RKO (cell line): ENCODE data around the gene BCL2.

Source experiments
- DNase-seq: peaks from one replicate; pipeline ENCODE4 v3.0.0-alpha.2; 2016; ENCODE audit warnings: low spot score

Gene BCL2

GRCh38 chr18:63179422-63179821 lies 140.1 kb downstream of the BCL2 start:
- no peak for DNase-seq

DNA sequence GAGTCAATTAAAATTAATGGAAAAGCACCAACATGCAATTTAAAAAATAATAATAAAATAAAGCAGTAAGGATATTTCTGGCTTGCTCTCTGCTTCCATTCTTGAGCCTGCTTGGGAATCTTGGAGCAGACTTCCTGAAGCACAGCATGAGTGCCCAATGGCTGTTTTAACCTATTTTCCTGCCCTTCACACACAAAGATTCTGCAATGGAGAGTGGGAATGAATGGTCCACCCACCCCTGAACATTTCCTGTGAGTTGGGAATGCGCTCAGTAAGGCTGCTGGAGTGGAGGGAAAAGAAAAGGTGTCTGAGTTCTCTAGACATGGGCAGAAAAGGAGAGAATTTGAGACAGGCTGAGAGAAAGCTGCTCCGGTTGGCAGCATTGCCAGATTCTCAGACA lies 140.6 kb downstream of the BCL2 start:
- no peak for DNase-seq

DNA sequence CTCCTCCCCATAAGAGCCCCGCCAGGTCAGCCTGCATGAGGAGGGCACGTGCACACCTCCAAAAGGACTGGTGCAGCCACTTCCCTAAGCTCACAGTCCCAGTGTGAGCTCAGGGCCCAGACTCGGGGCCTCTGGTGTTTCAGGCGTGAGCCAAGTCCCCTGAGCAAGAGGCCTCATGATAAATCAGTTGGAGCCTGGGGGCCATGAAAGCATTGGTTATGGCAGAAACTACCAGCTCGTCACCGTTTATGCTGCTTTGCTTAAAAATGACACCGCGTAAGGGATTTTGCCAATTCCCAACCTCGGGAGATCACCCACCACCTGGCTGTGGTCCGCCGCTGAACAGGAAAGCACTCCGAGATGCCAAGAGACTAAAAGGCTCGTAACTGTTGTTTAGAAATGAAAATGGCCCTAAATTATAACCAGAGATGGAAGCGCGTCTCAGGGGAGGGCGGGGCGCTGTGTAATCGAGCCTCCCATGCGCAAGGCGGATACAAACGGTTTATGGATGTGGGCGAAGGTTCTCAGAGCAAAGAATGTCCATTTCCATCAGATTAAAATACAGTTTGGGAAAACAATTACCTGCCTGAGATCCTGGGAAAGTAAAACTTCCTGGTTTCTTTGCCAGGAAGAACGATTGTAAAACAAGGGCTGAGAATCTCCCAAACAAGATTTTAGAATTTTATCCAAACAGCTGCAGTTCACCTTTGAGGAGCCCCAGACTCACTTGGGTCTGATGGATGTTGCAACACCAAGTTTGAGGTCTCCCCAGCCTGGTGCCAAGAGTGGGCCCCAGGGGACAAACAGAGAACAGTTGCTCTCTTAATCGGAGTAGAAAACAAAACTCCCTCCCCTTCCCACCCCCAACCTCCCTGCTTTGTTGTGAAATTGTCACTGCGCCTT lies 141.4 kb downstream of the BCL2 start:
- no peak for DNase-seq

DNA sequence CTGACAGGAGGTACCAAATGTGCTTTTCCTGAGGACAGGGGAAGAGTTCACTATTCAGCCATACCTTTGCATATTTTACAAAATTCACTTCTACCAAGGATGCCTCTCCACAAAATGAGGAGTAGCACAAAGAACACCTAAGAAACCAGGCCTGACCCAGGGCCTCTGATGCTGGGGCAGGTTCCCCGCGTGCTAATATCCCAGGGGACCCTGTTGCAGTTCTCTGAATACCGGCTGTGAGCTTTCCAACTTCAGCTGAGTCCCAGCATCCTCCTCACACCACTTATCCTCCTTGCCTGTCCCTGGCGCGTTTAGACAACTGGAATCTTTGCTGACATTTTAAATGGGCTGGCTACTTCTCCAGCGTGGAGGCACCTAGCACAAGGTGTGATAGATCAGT lies 142.3 kb downstream of the BCL2 start:
- DNase-seq = no peak

DNA sequence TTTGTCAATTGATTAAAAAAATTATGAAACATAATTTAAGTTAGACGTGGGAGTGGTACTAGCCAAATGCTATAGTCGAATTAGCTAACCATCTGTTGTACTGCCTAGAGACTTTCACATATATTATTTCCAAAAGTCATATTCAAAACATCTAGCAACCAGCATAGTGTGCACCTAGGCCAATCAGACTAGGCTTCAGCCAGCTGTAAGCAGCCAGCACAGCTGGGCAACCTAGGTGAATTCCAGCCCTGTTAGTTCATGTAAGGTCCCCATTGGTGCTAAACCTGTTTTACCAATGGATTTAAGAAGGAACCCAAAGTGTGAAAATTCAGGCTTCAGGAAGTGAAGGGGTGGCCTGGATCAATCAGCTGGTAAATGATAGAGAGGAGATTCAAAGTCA lies 144.3 kb downstream of the BCL2 start:
- no peak for DNase-seq

GRCh38 chr18:63173983-63174382 lies 145.6 kb downstream of the BCL2 start:
- DNase-seq = no peak

GRCh38 chr18:63169853-63170252 lies 149.7 kb downstream of the BCL2 start:
- DNase-seq = peak; percentile 14

DNA sequence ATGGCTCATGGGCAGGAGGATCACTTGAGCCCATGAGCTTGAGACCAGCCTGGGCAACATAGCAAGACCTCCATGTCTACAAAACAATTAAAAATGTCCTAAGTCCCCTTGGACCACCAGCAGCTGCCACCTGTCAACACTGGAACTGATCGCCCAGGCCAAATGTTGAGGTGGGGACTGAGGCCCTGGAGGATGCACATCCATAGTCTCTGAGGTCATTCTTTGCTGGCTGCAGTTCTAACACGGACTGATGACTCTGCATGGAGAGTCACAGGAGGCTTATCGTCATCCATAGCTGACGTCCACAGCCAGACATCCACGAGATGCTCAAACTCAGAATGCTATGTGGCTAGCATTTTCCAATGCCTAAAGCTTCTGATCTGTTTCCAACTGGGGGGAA lies 151.3 kb downstream of the BCL2 start:
- no peak for DNase-seq

DNA sequence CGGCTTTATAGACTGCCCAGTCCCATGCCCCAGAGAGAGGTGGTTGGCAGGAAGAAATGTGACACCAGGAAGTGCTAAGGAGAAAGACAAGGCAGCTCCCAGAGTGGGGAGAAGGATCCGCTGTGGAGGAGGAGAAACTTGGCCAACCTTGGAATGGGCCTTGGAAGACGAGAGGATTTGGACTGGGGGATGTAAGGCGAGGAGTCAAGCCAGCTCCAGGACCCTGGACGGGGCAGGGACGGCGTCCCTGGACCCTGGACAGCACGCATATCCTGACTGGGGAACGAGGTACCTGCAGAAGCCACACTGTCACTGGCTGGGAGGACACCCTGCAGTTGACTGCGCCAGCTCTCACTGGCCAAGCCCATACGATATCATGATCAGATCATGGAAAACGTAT lies 153.4 kb downstream of the BCL2 start:
- DNase-seq = no peak

- DNase-seq = no peak
These were observed 155.2 kb downstream of the BCL2 start for GRCh38 chr18:63164396-63164795.

DNA sequence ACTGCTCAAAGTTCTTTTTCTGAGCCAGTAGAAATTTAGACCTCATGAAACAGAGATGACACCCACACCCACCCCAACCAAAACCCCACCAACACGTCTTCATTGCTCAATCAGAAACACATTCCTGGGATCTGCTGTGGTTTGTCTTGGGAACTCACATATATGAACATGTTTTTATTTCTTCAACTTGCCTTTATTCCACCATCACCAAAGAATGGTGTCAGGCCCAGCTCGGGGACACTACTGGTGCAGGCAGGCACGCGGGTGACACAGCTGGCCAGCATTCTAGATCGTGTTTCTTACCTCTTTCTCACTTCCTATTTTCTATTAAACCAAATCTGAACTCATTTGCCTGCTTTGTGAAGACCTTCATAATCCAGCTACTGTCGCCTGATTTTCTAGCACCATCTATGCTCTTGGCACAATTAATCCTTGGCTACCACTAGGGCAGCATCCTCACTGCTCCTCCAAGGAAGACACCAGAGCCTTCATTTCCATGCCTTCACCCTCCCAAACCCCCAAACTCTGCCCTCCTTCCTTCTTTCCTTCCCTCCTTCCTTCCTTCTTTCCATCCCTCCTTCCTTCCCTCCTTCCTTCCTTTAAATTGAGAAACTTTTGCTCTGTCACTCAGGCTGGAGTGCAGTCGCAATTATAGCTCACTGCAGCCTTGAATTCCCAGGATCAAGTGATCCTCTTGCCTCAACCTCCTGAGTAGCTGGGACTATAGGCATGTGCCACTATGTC lies 157.1 kb downstream of the BCL2 start:
- no peak for DNase-seq

DNA sequence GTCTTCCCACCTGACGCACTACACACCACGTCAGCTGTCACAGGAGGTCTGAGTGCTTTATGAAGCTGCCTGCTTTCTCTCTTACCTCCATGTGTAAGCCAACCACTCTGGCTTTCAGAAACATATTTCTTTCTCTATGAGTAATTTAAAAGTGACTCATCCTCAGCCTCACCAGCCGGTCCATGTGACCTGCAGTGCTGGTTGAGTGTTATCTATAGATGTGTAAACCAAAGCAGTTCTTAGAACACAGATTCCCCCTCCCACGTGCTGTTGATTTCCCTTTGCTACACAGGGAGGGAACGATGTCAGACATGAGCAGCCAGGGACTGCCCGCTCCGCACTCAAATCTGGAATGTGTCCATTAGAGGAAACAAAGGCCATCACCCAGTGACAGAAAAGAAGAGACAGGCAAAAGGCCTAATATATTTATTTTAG lies 157.8 kb downstream of the BCL2 start:
- DNase-seq = peak; percentile 94

DNA sequence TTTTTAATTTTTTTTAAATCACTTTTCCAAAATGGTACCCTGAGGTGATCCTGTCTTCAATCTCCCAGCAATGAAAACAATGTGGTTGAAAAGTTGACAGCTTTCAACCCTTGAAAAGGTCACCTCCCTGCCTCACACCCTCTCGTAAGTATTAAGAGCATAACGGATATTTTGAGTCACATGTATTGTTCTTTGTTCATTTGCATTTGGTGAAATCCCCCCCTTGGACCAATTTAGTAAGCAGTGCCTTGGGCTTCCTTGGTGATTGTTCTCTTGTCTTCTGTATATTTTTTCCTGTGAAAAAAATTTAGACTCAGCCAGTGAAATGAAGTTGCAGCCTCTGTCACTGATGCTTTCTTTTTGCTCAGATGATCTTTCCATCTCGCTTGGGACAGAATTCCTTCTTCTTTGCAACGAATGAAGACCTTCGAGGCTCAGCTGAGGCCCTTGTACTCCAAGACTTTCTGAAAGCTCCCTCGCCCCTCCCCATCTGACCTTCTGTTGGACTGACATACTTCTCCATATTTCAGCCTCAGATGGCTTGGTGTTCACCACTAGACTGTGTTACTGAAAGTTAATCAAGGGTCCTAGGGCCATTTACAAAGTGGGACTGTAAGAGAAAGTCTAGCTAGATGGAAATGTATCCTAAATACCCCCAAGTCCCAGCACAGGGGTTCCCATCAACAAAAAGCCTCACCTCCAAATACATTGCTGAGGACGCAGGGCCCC lies 158.4 kb downstream of the BCL2 start:
- DNase-seq = no peak

DNA sequence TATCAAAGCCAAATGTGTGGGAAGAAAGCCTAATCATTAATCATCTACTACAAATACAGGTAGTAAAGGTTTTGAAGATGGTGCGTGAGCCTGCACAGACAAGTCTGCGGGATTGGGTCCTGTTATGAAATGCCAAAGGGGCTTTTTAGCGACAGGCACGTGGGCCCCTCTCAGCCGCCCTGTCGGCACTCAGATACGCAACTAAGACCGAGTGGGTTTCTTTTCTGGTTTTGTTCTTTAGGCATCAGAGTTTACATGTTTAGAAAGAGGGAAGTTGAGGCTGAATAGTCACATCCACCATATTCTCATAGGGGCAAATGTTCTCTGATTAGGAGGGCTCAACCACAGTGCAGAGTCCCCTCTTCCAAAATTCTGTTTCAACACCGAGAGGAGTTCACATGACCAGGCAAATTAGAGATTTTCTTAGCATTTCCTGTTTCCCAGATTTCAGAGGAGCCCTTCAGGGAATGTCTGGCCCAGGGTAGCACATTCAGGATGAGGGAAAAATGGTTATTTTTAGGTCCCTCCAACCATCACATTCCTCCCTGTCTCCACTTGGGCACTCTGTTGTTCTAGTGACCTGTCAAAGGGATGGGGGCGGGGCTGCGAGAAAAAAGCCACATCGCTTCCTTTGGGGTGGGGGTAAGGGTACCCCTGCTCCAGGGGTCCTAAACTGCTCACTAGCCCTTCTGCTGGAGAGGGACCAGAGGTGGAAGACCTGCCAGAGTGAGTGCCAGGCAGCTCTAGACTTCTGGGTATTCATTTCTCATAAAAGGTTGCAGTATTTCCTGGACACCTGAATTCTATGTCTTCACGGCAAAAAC lies 159.2 kb downstream of the BCL2 start:
- no peak for DNase-seq

GRCh38 chr18:63159590-63159989 lies 160.0 kb downstream of the BCL2 start:
- no peak for DNase-seq

GRCh38 chr18:63158676-63159291 lies 160.8 kb downstream of the BCL2 start:
- no peak for DNase-seq

DNA sequence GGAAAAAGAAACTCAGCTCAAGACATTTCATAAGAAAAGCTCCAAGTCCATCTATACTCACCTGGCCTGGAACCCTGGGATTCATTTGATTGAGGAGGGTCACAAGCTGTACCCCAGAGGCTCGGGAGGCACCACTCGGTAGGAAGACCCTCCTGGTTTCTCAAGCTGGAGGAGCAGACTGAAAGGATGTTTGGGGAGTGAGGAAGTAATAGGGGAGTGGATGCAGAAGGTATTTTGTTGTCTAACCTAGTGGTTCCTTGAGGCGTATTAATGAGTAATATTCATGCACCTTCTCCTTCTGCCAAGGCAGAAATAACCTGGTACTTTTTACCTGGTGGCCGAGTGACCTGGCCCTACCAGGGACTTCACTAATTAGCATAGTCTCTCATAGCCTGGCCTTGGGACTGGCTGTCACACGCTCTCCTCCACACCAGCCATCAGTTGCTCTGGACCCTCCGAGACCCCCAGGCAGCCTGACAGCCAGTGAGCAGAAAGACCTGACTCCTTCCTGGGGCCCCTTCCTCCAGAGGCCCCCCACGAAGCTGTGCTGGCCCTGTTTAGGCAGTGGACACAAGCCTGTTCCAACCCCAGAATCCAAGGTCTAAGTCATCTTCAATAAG lies 161.4 kb downstream of the BCL2 start:
- no peak for DNase-seq

DNA sequence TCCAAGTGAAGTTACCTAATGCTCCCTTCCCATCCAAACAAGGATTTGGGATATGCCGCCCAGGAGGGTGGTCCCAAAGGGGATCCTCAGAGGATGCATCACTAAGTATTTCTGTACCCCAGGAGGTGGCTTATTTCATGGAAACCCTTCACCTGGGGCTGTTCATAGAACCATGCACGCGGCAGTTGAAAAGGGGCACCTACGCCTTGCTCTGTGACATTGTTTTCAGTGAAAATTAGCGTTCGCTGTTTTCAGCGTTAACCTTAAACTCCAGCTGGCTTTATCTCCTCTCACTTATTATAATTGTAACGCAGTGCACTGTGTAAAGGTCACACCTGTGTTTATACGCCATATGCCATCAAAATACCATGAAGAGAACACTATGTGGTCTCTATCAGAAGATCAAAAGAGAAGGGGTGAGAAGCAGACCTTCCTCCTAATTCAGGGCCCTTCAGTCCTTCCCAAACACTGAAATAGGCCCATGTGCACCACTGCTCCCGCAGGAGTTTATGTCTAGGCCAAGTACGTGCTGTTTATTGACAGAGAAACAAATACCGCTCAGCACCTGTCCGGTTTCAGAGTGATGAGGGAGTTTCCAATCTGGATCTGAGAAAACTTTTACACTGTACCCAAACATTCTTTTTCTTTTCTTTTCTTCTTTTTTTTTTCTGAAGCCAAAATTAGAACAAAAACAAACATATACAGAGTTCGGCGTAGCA lies 162.1 kb downstream of the BCL2 start:
- DNase-seq = no peak

DNA sequence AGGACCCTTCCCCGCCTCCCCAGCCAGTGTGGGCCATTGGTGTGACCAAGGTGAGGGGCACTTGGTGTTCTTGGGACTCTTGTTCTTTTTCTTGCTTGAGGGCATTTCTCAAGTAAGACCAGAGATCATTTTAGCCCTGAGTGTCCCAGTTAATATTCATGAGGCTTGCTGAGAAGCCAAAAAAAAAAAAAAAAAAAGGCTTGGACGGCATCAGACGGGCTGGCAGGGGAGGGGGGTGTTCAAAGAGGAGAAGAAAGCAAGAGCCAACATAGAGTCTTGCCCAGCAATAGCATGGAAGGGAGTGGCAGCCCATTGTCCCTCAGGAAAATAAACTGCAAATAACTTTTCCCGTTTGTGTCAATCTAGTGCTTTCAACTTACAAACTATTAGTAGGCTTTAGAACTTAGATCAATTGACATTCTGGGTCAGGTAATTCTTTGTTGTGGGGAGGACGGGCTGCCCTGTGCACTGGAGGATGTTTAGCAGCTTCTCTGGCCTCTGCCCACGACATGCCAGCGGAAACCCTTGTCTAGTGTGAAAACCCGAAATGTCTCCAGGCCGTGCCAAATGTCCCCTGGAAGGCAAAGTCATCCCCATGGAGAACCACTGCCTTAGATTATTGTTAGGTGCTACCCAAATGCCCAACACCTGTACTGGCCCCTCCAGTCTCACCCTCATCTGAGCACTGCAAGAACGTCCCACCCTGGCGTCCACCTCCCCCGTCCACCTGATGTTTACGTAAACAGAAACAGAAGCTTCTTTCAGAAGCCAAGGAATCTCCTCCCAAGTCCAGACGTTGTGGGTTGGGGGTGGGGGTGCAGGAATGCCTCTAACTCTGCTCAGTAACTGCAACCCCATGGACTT lies 163.4 kb downstream of the BCL2 start:
- no peak for DNase-seq
